H1 (cell line): ENCODE data around the gene ITPRIPL2. TPM values are rescaled to one million over a fixed set of nuclear protein-coding genes. Genes with fewer than 3 reads are reported as not detected.

ENCODE experiments used
- CTCF ChIA-PET: fragments of 300-600 bp; sonication (Branson Sonifier 250); formaldehyde crosslinking; loops from one replicate; lab custom pipeline; 2021; ENCODE audit not compliant: partially characterized antibody; lab: Charles Lee
- POLR2A ChIA-PET: fragments of 300-600 bp; sonication (Branson Sonifier 250); formaldehyde crosslinking; loops from one replicate; lab custom pipeline; 2021; ENCODE audit warnings: inconsistent platforms; ENCODE audit not compliant: partially characterized antibody; lab: Charles Lee
- DNase-seq, 2 experiments: peaks; one replicate each; pipeline versions ENCODE4 v3.0.0 to v3.0.0-alpha.2; 2010 to 2022; ENCODE audit warnings: low spot score in 2 of 2, low read depth in 1 of 2, mixed read lengths in 1 of 2
- FAIRE-seq: peaks from 2 replicates; lab custom pipeline; 2011; peaks lifted over from hg19 to GRCh38; lab: Jason Lieb, UNC
- H2AFZ ChIP-seq: 2 replicates; pipeline ENCODE4 v1.8.1; 2012; ENCODE audit warnings: low read length, inconsistent platforms
- H2AK5ac ChIP-seq: 2 replicates; pipeline ENCODE4 v1.6.1; 2013; ENCODE audit warnings: low read depth, low read length
- H2BK120ac ChIP-seq: replicated peaks from 2 replicates; pipeline ENCODE3; 2013; ENCODE audit warnings: low read depth, low read length, inconsistent platforms
- H2BK12ac ChIP-seq: 2 replicates; pipeline ENCODE4 v1.6.1; 2013; ENCODE audit warnings: low read depth, low read length
- H2BK15ac ChIP-seq: 2 replicates; pipeline ENCODE4 v1.6.1; 2013; ENCODE audit warnings: low read length
- H2BK20ac ChIP-seq: 2 replicates; pipeline ENCODE4 v1.6.1; 2013; ENCODE audit warnings: low read length
- H2BK5ac ChIP-seq: 2 replicates; pipeline ENCODE4 v1.6.1; 2013; ENCODE audit warnings: low read depth, low read length
- H3K14ac ChIP-seq: 2 replicates; pipeline ENCODE4 v1.6.1; 2013; ENCODE audit warnings: inconsistent platforms; ENCODE audit not compliant: insufficient read length
- H3K18ac ChIP-seq: 2 replicates; pipeline ENCODE4 v1.6.1; 2013; ENCODE audit warnings: low read length; ENCODE audit errors: extremely low read depth
- H3K23ac ChIP-seq: 2 replicates; pipeline ENCODE4 v1.6.1; 2013; ENCODE audit warnings: inconsistent platforms; ENCODE audit not compliant: insufficient read length
- H3K23me2 ChIP-seq: 2 replicates; pipeline ENCODE4 v1.6.1; 2013; ENCODE audit warnings: low read depth, low read length
- H3K27ac ChIP-seq: 2 replicates; pipeline ENCODE4 v1.6.1; 2011; ENCODE audit warnings: low read depth, low read length, inconsistent platforms
- H3K27me3 ChIP-seq, 4 experiments: replicated peaks in 1 of 4; 1 replicate in 1 of 4; 2 replicates in 3 of 4; pipeline versions ENCODE4 v1.6.1 to v1.8.1; 2011 to 2013; ENCODE audit warnings: low read length in 3 of 4, mild to moderate bottlenecking in 3 of 4, inconsistent platforms in 2 of 4, mixed read lengths in 2 of 4, moderate library complexity in 1 of 4; ENCODE audit not compliant: control insufficient read depth in 3 of 4, insufficient read depth in 3 of 4; ENCODE audit errors: extremely low read depth in 1 of 4
- H3K36me3 ChIP-seq, 4 experiments: 2 replicates each; pipeline versions ENCODE4 v1.6.1 to v1.8.1; 2011 to 2013; ENCODE audit warnings: mild to moderate bottlenecking in 4 of 4, low read length in 3 of 4, moderate library complexity in 2 of 4, control low read depth in 1 of 4, inconsistent platforms in 1 of 4; ENCODE audit not compliant: insufficient read depth in 4 of 4, control insufficient read depth in 2 of 4
- H3K4ac ChIP-seq: replicated peaks from 2 replicates; pipeline ENCODE3; 2013; ENCODE audit warnings: low read length, low read depth, mixed read lengths, inconsistent platforms; ENCODE audit not compliant: insufficient read length
- H3K4me1 ChIP-seq, 4 experiments: replicated peaks in 1 of 4; 1 replicate in 1 of 4; 2 replicates in 3 of 4; pipeline versions ENCODE4 v1.6.1 to v1.8.1; 2011 to 2013; ENCODE audit warnings: low read length in 3 of 4, inconsistent platforms in 2 of 4, mixed read lengths in 1 of 4; ENCODE audit not compliant: insufficient read depth in 4 of 4, control insufficient read depth in 3 of 4
- H3K4me2 ChIP-seq, 2 experiments: 2 replicates each; pipeline versions ENCODE4 v1.6.1 to v1.8.1; 2011 to 2013; ENCODE audit warnings: low read depth in 2 of 2, low read length in 2 of 2, control low read depth in 1 of 2, inconsistent platforms in 1 of 2, mild to moderate bottlenecking in 1 of 2; ENCODE audit not compliant: insufficient read depth in 1 of 2
- H3K4me3 ChIP-seq, 4 experiments: fragments of 200-600, 300-600 bp in 1 of 4; sonication (generic), shearing (Covaris generic), sonication (Bioruptor Twin) in 1 of 4; 2 replicates each; pipeline versions ENCODE4 v1.5.1 to v1.8.1; 2011 to 2016; ENCODE audit warnings: low read length in 4 of 4, low read depth in 3 of 4, control low read depth in 2 of 4, inconsistent platforms in 2 of 4, mild to moderate bottlenecking in 2 of 4, mixed read lengths in 1 of 4, moderate library complexity in 1 of 4; ENCODE audit not compliant: insufficient read depth in 2 of 4; ENCODE audit errors: extremely low read depth in 1 of 4
- H3K56ac ChIP-seq: replicated peaks from 2 replicates; pipeline ENCODE3; 2013; ENCODE audit warnings: low read depth, mild to moderate bottlenecking, mixed read lengths, low read length, inconsistent platforms; ENCODE audit not compliant: insufficient read length
- H3K79me1 ChIP-seq: 2 replicates; pipeline ENCODE4 v1.6.1; 2013; ENCODE audit warnings: low read depth, low read length, control low read depth
- H3K79me2 ChIP-seq, 2 experiments: 2 replicates each; pipeline versions ENCODE4 v1.6.1 to v1.8.1; 2012 to 2013; ENCODE audit warnings: low read length in 2 of 2, mild to moderate bottlenecking in 2 of 2, inconsistent platforms in 1 of 2; ENCODE audit not compliant: insufficient read depth in 2 of 2, control insufficient read depth in 1 of 2
- H3K9ac ChIP-seq, 4 experiments: replicated peaks in 1 of 4; 1 replicate in 1 of 4; 2 replicates in 3 of 4; pipeline versions ENCODE4 v1.6.1 to v1.8.1; 2011 to 2013; ENCODE audit warnings: low read depth in 3 of 4, low read length in 3 of 4, control low read depth in 2 of 4, mild to moderate bottlenecking in 2 of 4, moderate library complexity in 2 of 4, inconsistent platforms in 1 of 4; ENCODE audit errors: extremely low read depth in 1 of 4
- H3K9me3 ChIP-seq, 2 experiments: 2 replicates each; pipeline versions ENCODE4 v1.6.1 to v1.8.1; 2012 to 2013; ENCODE audit warnings: mild to moderate bottlenecking in 2 of 2, moderate library complexity in 2 of 2, control low read depth in 1 of 2, inconsistent platforms in 1 of 2, low read depth in 1 of 2, low read length in 1 of 2, mixed read lengths in 1 of 2; ENCODE audit not compliant: insufficient read depth in 2 of 2
- H4K20me1 ChIP-seq, 2 experiments: replicated peaks in 1 of 2; 2 replicates each; pipeline versions ENCODE3 to v1.8.1; 2011 to 2013; ENCODE audit warnings: inconsistent platforms in 2 of 2, low read length in 2 of 2, mild to moderate bottlenecking in 1 of 2; ENCODE audit not compliant: insufficient read depth in 2 of 2, control insufficient read depth in 1 of 2
- H4K5ac ChIP-seq: 2 replicates; pipeline ENCODE4 v1.6.1; 2013; ENCODE audit warnings: low read length, low read depth, mixed read lengths, inconsistent platforms; ENCODE audit not compliant: insufficient read length
- H4K8ac ChIP-seq: 2 replicates; pipeline ENCODE4 v1.8.0; 2013; ENCODE audit warnings: mild to moderate bottlenecking, moderate library complexity, low read length, inconsistent platforms; ENCODE audit not compliant: insufficient read depth; ENCODE audit errors: extremely low read depth
- H4K91ac ChIP-seq: replicated peaks from 2 replicates; pipeline ENCODE3; 2013; ENCODE audit warnings: low read length, mixed read lengths, inconsistent platforms; ENCODE audit not compliant: insufficient read length
- JUN ChIP-seq: IDR thresholded peaks from 2 replicates; pipeline ENCODE4 v1.6.1; 2011; ENCODE audit warnings: low read depth, mild to moderate bottlenecking, improper control_type of control experiment, low read length
- KDM1A ChIP-seq: fragments of 200-600, 300-600 bp; sonication (generic); IDR thresholded peaks from 2 replicates; pipeline ENCODE4 v1.7.1; 2016; ENCODE audit warnings: mild to moderate bottlenecking, low read length, borderline replicate concordance
- WGBS, 2 experiments: shearing (Covaris generic) in 1 of 2; methylation state at CpG; one replicate each; pipeline versions ENCODE4 v1.1.6 to v1.1.7; 2013 to 2015; ENCODE audit warnings: low lambda C conversion rate in 2 of 2, mixed read lengths in 2 of 2, inconsistent platforms in 1 of 2, low coverage in 1 of 2, missing lambda C conversion rate in 1 of 2; ENCODE audit not compliant: insufficient replicate concordance in 2 of 2, insufficient coverage in 1 of 2, insufficient read length in 1 of 2; ENCODE audit errors: extremely low coverage in 1 of 2, missing lambda C conversion rate in 1 of 2; 5-methylcytosine and 5-hydroxymethylcytosine counted together
- polyA plus RNA-seq, 7 experiments: library from polyadenylated mRNA; depleted of rRNA in 3 of 7; stranded (reverse) in 5 of 7; unstranded in 2 of 7; fragments of >200 nt in 5 of 7; fragments of 200-250 nt in 2 of 7; gene quantifications; 1 replicate in 5 of 7; 2 replicates in 1 of 7; 4 replicates in 1 of 7; pipeline versions ENCODE4 v1.2.1 to v1.2.3, GENCODE V29; 2011 to 2013; ENCODE audit warnings: missing spikeins in 2 of 7, mixed read lengths in 2 of 7
- total RNA-seq: library from RNA; stranded (reverse); fragmentation: NEBNext Ultra II Directional; extraction: Animal tissue kit (Norgen Biotek cat#: 25700); gene quantifications from 2 replicates; pipeline ENCODE4 v1.2.1, GENCODE V29; 2021

ITPRIPL2 gene
- total and polyA plus RNA-seq, 2 of the 8 experiments (the other 6 are each of a cell fraction or from before 2014, with no cell fraction given): 1.1 to 3.4 TPM

DNA sequence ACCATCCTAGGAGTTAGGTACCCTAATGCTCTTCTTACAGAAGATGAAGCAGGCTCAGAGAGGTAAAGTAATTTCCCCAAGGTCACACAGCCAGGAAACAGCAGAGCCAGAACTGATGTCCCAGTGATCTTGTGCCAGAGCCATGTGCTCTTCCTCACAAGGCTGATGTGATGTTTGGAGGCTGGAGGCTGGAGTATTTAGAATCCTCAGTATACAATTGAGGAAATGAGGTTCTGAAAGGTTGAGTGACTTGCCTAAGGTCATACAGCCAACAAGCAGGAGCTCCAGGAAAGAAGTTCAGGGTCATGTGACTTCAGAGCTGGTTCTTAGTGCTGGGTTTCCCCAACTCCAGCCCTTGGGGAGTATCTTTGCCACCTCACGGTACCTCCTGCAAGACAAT lies 18.5 kb downstream of the ITPRIPL2 start:
- H2AFZ ChIP-seq: no peak overlapping the region
- no peak overlapping the region for H2BK12ac ChIP-seq
- peaks cover 0 to 11% (median 6%) of the 10 kb centered on the region in 4 experiments; a peak in 5 of 7 replicates for H3K4me1 ChIP-seq
- no peak overlapping the region for H2BK15ac ChIP-seq
- no peaks in the 10 kb centered on the region for H3K79me2 ChIP-seq
- 92% methylated on average over 1 of the region's 1 CpG; no CpG with 5 or more reads in 1 of the 2 experiments for WGBS, 2 experiments
- no peak overlapping the region for H2AK5ac ChIP-seq
- H4K20me1 ChIP-seq: no peaks in the 10 kb centered on the region
- H3K56ac ChIP-seq: no peak overlapping the region
- no peak overlapping the region for H3K4me2 ChIP-seq
- ChIA-PET CTCF (interaction anchor here (1.7 to 2.5 kb wide), 2 partner anchors 10 to 16 kb away, joined by 3 to 7 read pairs; no protein-coding TSS in a partner anchor), POLR2A (no interaction called here)
- H3K27me3 ChIP-seq: no peaks in the 10 kb centered on the region
- no peak overlapping the region for H3K4me3 ChIP-seq
- H3K9me3 ChIP-seq: no peaks in the 10 kb centered on the region
- H2BK20ac ChIP-seq: no peak overlapping the region; the same call in 1 of the 2 replicates
- H3K36me3 ChIP-seq: no peaks in the 10 kb centered on the region
- no peak overlapping the region for H3K18ac ChIP-seq
- DNase-seq (no peak), FAIRE-seq (no peak)
- H2BK5ac ChIP-seq: no peak overlapping the region
- no peak overlapping the region for H4K8ac ChIP-seq
- TF ChIP-seq KDM1A: peak; percentile 61; the same call in 1 of the 2 replicates
- TF ChIP-seq JUN: no peak
- H3K23me2 ChIP-seq: no peaks in the 10 kb centered on the region
- no peak overlapping the region for H3K23ac ChIP-seq
- no peaks in the 10 kb centered on the region for H3K79me1 ChIP-seq
- no peak overlapping the region for H2BK120ac ChIP-seq
- H3K4ac ChIP-seq: no peak overlapping the region
- no peak overlapping the region for H3K9ac ChIP-seq
- H3K27ac ChIP-seq: no peak overlapping the region
- no peak overlapping the region for H3K14ac ChIP-seq
- H4K91ac ChIP-seq: no peak overlapping the region
- H4K5ac ChIP-seq: no peak overlapping the region
